HepG2 (cell line): ENCODE results near the gene PARD3. TPM values are rescaled to one million over a fixed set of nuclear protein-coding genes. Genes with fewer than 3 reads are reported as not detected.

ENCODE experiments used
- CENPT ChIP-seq: sonication (generic); formaldehyde crosslinking; IDR thresholded peaks from 2 replicates; pipeline ENCODE4 v1.8.0; 2022; ENCODE audit warnings: low read depth, mild to moderate bottlenecking, moderate library complexity, missing genetic modification reagents
- CHD2 ChIP-seq: IDR thresholded peaks from 2 replicates; pipeline ENCODE4 v1.6.1; 2011; ENCODE audit warnings: low read depth, low read length, improper control_type of control experiment
- FOXM1 ChIP-seq: sonication (generic); formaldehyde crosslinking; IDR thresholded peaks from 2 replicates; pipeline ENCODE4 v1.5.0; 2020; ENCODE audit warnings: missing genetic modification reagents
- FOXP4 ChIP-seq: sonication (generic); formaldehyde crosslinking; IDR thresholded peaks from 2 replicates; pipeline ENCODE4 v1.4.0; 2020; ENCODE audit warnings: missing genetic modification reagents
- PAF1 ChIP-seq: IDR thresholded peaks from 2 replicates; pipeline ENCODE4 v1.6.1; 2016; ENCODE audit warnings: missing genetic modification reagents, missing compliant biosample characterization
- RXRB ChIP-seq: IDR thresholded peaks from 2 replicates; pipeline ENCODE4 v1.6.1; 2016; ENCODE audit warnings: borderline replicate concordance, missing genetic modification reagents, missing compliant biosample characterization
- SNAPC4 ChIP-seq: sonication (generic); formaldehyde crosslinking; IDR thresholded peaks from 2 replicates; pipeline ENCODE4 v1.4.0; 2020; ENCODE audit warnings: mild to moderate bottlenecking, missing genetic modification reagents
- TP53 ChIP-seq: sonication (generic); formaldehyde crosslinking; conservative IDR thresholded peaks from 2 replicates; pipeline ENCODE4 v1.4.0; 2020; ENCODE audit warnings: missing genetic modification reagents
- TRIM24 ChIP-seq: sonication (generic); formaldehyde crosslinking; IDR thresholded peaks from 2 replicates; pipeline ENCODE4 v1.8.0; 2022; ENCODE audit warnings: mild to moderate bottlenecking, missing genetic modification reagents
- YY1 ChIP-seq: IDR thresholded peaks from 2 replicates; pipeline ENCODE4 v1.6.1; 2011; ENCODE audit warnings: low read length, low read depth, moderate library complexity, mild to moderate bottlenecking; ENCODE audit not compliant: insufficient read depth, insufficient replicate concordance
- ZBTB34 ChIP-seq: sonication (generic); formaldehyde crosslinking; IDR thresholded peaks from 2 replicates; pipeline ENCODE4 v1.8.0; 2022; ENCODE audit warnings: mild to moderate bottlenecking, missing genetic modification reagents
- ZFP37 ChIP-seq: sonication (generic); formaldehyde crosslinking; IDR thresholded peaks from 2 replicates; pipeline ENCODE4 v1.4.0; 2020; ENCODE audit warnings: missing genetic modification reagents, borderline replicate concordance
- ZNF501 ChIP-seq: sonication (generic); formaldehyde crosslinking; IDR thresholded peaks from 2 replicates; pipeline ENCODE4 v1.5.1; 2020; ENCODE audit warnings: mild to moderate bottlenecking, moderate library complexity, missing genetic modification reagents
- ZNF768 ChIP-seq: sonication (generic); formaldehyde crosslinking; IDR thresholded peaks from 2 replicates; pipeline ENCODE4 v1.4.0; 2020; ENCODE audit warnings: missing genetic modification reagents
- ZSCAN31 ChIP-seq: sonication (generic); formaldehyde crosslinking; IDR thresholded peaks from 2 replicates; pipeline ENCODE4 v1.5.0; 2020; ENCODE audit warnings: low read depth, mild to moderate bottlenecking, missing genetic modification reagents
- polyA plus RNA-seq, 8 experiments: library from polyadenylated mRNA; depleted of rRNA in 3 of 8; stranded (reverse) in 7 of 8; unstranded in 1 of 8; fragments of >200 nt; fragmentation: Illumina TruSeq in 4 of 8; extraction: Trizol in 4 of 8; gene quantifications; 2 replicates each; pipeline versions ENCODE4 v1.2.1 to v1.2.3, GENCODE V29; 2011 to 2016; ENCODE audit warnings: low read depth in 4 of 8, missing spikeins in 1 of 8, mixed read lengths in 1 of 8; ENCODE audit not compliant: insufficient read depth in 1 of 8
- total RNA-seq, 5 experiments: library from RNA; depleted of rRNA; stranded (reverse); fragments of >200 nt; fragmentation: Illumina TruSeq; extraction: Trizol; gene quantifications; 2 replicates each; pipeline ENCODE4 v1.2.3, GENCODE V29; 2016; ENCODE audit warnings: low read depth in 1 of 5
- TF ChIP-seq, protein P1 (sequence below): sonication (generic); formaldehyde crosslinking; conservative IDR thresholded peaks from 2 replicates; pipeline ENCODE4 v1.4.0; 2020; ENCODE audit warnings: mild to moderate bottlenecking, missing genetic modification reagents, moderate library complexity
- TF ChIP-seq, protein P2 (sequence below): sonication (generic); formaldehyde crosslinking; IDR thresholded peaks from 2 replicates; pipeline ENCODE4 v1.5.0; 2020; ENCODE audit warnings: missing genetic modification reagents

PARD3 gene
- total and polyA plus RNA-seq, 2 of the 13 experiments (the other 11 are each of a cell fraction or from before 2014, with no cell fraction given), result 40.9 to 60.0 TPM

- no peak for TF ChIP-seq ZBTB34
- TF ChIP-seq FOXP4 (CRISPR knock-in tag), result peak; percentile 72
- TF ChIP-seq ZFP37, result no peak
- no peak for TF ChIP-seq YY1
- TF ChIP-seq CENPT, result no peak
- no peak for TF ChIP-seq ZNF501 (CRISPR knock-in tag)
- TF ChIP-seq, protein P1, sequence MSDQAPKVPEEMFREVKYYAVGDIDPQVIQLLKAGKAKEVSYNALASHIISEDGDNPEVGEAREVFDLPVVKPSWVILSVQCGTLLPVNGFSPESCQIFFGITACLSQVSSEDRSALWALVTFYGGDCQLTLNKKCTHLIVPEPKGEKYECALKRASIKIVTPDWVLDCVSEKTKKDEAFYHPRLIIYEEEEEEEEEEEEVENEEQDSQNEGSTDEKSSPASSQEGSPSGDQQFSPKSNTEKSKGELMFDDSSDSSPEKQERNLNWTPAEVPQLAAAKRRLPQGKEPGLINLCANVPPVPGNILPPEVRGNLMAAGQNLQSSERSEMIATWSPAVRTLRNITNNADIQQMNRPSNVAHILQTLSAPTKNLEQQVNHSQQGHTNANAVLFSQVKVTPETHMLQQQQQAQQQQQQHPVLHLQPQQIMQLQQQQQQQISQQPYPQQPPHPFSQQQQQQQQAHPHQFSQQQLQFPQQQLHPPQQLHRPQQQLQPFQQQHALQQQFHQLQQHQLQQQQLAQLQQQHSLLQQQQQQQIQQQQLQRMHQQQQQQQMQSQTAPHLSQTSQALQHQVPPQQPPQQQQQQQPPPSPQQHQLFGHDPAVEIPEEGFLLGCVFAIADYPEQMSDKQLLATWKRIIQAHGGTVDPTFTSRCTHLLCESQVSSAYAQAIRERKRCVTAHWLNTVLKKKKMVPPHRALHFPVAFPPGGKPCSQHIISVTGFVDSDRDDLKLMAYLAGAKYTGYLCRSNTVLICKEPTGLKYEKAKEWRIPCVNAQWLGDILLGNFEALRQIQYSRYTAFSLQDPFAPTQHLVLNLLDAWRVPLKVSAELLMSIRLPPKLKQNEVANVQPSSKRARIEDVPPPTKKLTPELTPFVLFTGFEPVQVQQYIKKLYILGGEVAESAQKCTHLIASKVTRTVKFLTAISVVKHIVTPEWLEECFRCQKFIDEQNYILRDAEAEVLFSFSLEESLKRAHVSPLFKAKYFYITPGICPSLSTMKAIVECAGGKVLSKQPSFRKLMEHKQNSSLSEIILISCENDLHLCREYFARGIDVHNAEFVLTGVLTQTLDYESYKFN (CRISPR knock-in tag), result peak; percentile 53; the same call in 1 of the 2 replicates
- no peak for TF ChIP-seq PAF1 (CRISPR knock-in tag)
- TF ChIP-seq FOXM1 (CRISPR knock-in tag), result no peak
- TF ChIP-seq TP53 (CRISPR knock-in tag), result no peak
- TF ChIP-seq, protein P2, sequence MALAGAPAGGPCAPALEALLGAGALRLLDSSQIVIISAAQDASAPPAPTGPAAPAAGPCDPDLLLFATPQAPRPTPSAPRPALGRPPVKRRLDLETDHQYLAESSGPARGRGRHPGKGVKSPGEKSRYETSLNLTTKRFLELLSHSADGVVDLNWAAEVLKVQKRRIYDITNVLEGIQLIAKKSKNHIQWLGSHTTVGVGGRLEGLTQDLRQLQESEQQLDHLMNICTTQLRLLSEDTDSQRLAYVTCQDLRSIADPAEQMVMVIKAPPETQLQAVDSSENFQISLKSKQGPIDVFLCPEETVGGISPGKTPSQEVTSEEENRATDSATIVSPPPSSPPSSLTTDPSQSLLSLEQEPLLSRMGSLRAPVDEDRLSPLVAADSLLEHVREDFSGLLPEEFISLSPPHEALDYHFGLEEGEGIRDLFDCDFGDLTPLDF, result no peak
- no peak for TF ChIP-seq ZNF768 (CRISPR knock-in tag)
- TF ChIP-seq ZSCAN31 (CRISPR knock-in tag), result no peak
- no peak for TF ChIP-seq TRIM24
- no peak for TF ChIP-seq CHD2
- 0 out of 2 replicates have a peak, but pooled peaks have one; percentile 52 for TF ChIP-seq RXRB (CRISPR knock-in tag)
- TF ChIP-seq SNAPC4 (CRISPR knock-in tag), result no peak
Measured at GRCh38 chr10:34713875-34714274, 101.2 kb downstream of the PARD3 start (continued).
